ENCODE measurements around the gene UACA.

The UACA gene

GRCh38 chr15:70659662-70660061, 103.7 kb downstream of the UACA start:
- CTCF ChIA-PET: interaction anchor here (1.4 kb wide), 1 partner anchor 10 kb away, joined by 3 read pairs; no protein-coding TSS in a partner anchor
- TF ChIP-seq CTCF (IDR thresholded peaks at IDR 0.05; ENCODE audit: control extremely low read depth, extremely low read depth, low read depth, missing control alignments): no peak
- POLR2A ChIA-PET: no interaction called here
- DNase-seq (ENCODE audit: extremely low spot score): no peak

- no peak for TF ChIP-seq CTCF (IDR thresholded peaks at IDR 0.05; ENCODE audit: control extremely low read depth, extremely low read depth, low read depth, missing control alignments)
- POLR2A ChIA-PET: no interaction called here
- CTCF ChIA-PET: no interaction called here
- no peak for DNase-seq (ENCODE audit: extremely low spot score)
Measured at GRCh38 chr15:70658641-70659040, 104.7 kb downstream of the UACA start.

- DNase-seq (ENCODE audit: extremely low spot score): no peak
- CTCF ChIA-PET: interaction anchor here (1.2 to 1.8 kb wide), 2 partner anchors 11 to 15 kb away, joined by 5 read pairs; no protein-coding TSS in a partner anchor
- no peak for TF ChIP-seq CTCF (IDR thresholded peaks at IDR 0.05; ENCODE audit: control extremely low read depth, extremely low read depth, low read depth, missing control alignments)
- POLR2A ChIA-PET: interaction anchor here (0.6 to 0.9 kb wide), 2 partner anchors 26 to 457 kb away, joined by 3 to 9 read pairs; no protein-coding TSS in a partner anchor
Measured at GRCh38 chr15:70653426-70653825, 109.9 kb downstream of the UACA start.

- CTCF ChIA-PET: no interaction called here
- POLR2A ChIA-PET: no interaction called here
Measured at GRCh38 chr15:70652341-70652740, 111.0 kb downstream of the UACA start.

GRCh38 chr15:70651303-70651845, 112.0 kb downstream of the UACA start:
- no peak for DNase-seq (ENCODE audit: extremely low spot score)
- no peak for TF ChIP-seq CTCF (IDR thresholded peaks at IDR 0.05; ENCODE audit: control extremely low read depth, extremely low read depth, low read depth, missing control alignments)
- ChIA-PET POLR2A (no interaction called here), CTCF (interaction anchor here (1.0 to 1.5 kb wide), 2 partner anchors 16 to 75 kb away, joined by 4 to 6 read pairs; no protein-coding TSS in a partner anchor)

More at GRCh38 chr15:70652341-70652740, 111.0 kb downstream of the UACA start:
- TF ChIP-seq CTCF (IDR thresholded peaks at IDR 0.05; ENCODE audit: control extremely low read depth, extremely low read depth, low read depth, missing control alignments): no peak
- no peak for DNase-seq (ENCODE audit: extremely low spot score)

GRCh38 chr15:70650567-70651302, 112.6 kb downstream of the UACA start:
- TF ChIP-seq CTCF (IDR thresholded peaks at IDR 0.05; ENCODE audit: control extremely low read depth, extremely low read depth, low read depth, missing control alignments): no peak

More at GRCh38 chr15:70650567-70651302, 112.6 kb downstream of the UACA start:
- ChIA-PET CTCF (interaction anchor here (1.0 to 1.5 kb wide), 2 partner anchors 16 to 76 kb away, joined by 4 to 6 read pairs; no protein-coding TSS in a partner anchor), POLR2A (no interaction called here)
- DNase-seq (ENCODE audit: extremely low spot score): no peak

Data from GM10248 (cell line).